NCI-H226 (cell line): ENCODE data around the gene MNAT1.
"Not testable (repeated sequence)": the region's sequence is repeated elsewhere in the genome, so short reads cannot be mapped to it uniquely, and the experiment has no call there.

Experiments used
- DNase-seq: peaks from one replicate; pipeline ENCODE4 v3.0.0-alpha.2; 2015

The MNAT1 gene

DNA sequence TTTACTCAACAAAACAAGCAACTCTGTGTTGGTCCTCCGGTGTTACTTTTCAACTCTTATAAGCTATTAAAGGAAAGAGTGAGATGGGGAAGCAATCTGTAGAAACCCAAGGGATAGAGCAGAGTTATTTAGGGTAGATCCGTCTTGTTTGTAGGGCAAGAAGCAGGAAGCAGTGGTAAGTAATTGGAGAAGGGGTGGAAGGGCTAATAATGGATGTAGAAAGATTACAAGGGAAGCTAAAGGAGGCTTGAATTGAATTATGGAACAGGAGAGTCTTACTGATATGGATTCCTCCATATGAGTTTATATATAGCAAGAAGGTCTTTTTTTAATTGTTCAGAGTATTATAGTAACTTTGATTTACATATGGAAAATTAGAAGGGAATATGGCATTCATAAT is 72.7 kb downstream of the MNAT1 start:
- DNase-seq, result no peak

GRCh38 chr14:60807971-60808370 is 73.4 kb downstream of the MNAT1 start:
- no peak for DNase-seq

GRCh38 chr14:60812987-60813386 is 78.4 kb downstream of the MNAT1 start:
- no peak for DNase-seq

DNA sequence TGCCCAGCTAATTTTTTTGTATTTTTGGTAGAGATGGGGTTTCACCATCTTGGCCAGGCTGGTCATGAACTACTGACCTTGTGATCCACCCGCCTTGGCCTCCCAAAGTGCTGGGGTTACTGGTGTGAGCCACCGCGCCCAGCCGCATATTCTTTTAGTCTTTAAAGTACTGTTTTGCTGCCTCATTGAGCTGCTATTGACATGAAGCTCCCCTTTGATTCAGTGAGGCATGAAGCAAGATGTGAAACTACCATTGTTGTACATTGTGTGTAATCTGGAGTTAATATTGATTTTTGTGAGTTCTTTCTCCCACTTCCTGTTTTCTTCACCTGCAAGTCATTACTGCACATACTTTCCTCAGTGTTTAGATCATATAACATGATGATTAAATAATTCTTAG is 80.8 kb downstream of the MNAT1 start:
- DNase-seq, result no peak

- DNase-seq, result no peak
Measured at GRCh38 chr14:60817113-60817512, 82.6 kb downstream of the MNAT1 start.

- DNase-seq, result no peak
Measured at GRCh38 chr14:60819575-60819974, 85.0 kb downstream of the MNAT1 start.

GRCh38 chr14:60838601-60839000 is 104.0 kb downstream of the MNAT1 start:
- no peak for DNase-seq

DNA sequence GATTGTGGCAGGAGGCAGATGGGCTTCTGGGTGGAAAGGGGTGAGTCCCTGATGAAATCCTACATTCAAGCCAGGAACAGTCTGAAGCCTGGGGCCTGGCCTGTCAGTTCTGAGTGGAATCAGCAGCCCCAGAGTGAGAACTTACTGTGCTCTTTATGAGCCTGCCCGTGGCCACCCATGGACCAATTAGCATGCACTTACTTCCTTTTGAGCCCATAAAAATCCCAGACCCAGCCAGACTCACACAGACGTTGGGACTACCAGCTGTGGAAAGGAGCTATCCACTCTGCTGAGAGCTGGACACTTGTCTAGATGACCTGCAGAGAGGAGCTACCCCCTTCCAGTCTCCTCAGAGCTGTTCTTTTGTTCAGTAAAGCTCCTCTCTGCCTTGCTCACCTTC is 104.5 kb downstream of the MNAT1 start:
- no peak for DNase-seq

DNA sequence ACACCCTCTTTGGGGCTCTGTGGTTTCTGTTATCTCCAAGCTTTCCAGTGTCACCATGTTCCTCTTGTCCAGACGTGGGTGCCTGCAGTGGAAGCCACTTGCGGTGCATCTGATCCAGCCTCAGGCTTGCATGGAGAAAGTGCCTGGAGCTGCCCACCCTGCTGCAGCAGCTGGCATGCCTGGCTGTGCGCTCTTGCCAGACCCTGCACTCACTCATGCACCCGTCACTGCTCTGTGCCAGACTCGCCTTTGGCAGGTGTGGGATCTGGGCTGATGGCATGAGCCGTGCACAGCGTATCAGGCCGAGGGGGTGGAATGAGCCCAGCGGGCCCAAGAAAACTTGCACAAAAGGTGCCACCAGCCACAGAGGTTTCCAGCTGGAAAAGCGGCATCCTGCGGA is 105.1 kb downstream of the MNAT1 start:
- DNase-seq, result no peak

DNA sequence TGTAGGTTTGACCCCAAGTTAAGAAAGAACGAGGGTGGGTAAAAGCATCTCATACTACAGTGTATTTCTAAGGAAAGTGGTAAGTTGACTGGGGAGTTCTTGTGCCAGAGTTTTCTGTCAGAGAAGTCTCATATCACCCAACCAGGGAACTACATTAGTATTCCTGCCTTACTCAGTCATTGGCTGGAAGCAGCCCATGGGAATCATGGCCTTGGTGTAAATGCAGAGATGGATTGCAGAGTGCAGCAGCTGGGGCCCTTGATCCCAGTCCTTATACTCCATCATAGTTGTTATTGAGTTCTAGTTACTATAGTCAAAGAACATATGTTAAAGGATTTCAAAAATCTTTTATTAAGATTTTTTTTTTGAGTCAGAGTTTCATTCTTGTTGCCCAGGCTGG is 105.8 kb downstream of the MNAT1 start:
- DNase-seq, result no peak

- DNase-seq, result no peak
Measured at GRCh38 chr14:60845523-60845922, 111.0 kb downstream of the MNAT1 start.

DNA sequence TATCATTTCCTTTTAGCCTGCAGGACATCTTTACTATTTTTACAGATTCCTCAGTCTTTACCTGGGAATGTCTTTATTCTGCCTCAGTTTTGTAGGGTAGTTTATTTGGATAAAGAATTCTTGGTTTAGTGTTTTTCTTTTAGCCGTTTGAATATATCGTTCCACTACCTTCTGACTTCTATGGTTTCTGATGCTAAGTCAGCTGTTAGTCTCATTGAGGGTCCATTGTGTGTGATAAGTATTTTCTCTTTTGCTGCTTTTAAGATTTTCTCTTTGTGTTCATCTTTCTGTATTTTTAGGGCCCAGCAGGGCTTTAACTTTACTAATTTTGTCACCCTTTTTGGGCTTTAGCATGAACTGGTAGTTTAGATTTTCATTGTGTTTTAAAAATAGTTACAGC is 113.5 kb downstream of the MNAT1 start:
- DNase-seq, result no peak

GRCh38 chr14:60851692-60852091 is 117.1 kb downstream of the MNAT1 start:
- DNase-seq, result not testable (repeated sequence)

- DNase-seq, result no peak
Measured at GRCh38 chr14:60856111-60856510, 121.5 kb downstream of the MNAT1 start.

- DNase-seq, result no peak
Measured at GRCh38 chr14:60859525-60859924, 125.0 kb downstream of the MNAT1 start.

- no peak for DNase-seq
Measured at GRCh38 chr14:60861545-60862140, 127.1 kb downstream of the MNAT1 start.

DNA sequence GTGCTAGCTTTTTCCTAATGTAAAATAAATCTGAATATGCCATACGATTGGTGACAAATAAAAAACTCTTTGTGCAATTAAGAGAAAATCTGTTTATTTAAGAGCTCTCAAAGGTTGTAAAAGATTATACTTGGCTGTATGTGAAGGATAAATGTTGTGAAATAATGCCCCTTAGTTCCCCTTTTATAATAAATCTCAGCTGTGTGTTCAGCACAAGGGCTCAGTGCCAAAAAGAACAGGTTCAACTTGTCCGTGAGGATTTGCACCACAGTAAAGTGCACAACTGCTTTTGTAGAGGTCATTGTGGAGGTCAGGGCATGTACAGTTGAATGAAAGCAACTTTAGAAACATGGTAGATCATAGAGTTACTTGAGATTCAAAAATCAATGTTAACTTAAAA is 127.7 kb downstream of the MNAT1 start:
- DNase-seq, result no peak

DNA sequence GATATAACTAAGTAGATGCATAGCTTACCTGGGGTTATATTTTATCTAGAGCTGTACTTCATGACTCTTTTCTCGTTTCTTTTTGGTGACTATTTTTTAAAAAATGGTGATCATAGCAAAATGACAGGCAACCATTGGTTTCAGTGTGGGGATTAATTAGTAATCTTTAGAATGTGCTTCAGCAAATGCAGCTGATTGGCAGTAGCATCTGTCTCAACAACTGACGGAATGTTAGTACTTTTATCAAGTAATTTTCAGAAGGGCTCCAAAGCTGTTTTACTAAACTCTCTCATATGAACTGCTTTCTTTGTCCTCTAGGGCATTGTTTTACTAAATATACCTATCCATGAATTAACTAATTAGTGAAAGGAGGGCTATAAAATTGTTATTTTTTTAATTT is 128.7 kb downstream of the MNAT1 start:
- DNase-seq, result no peak

- DNase-seq, result no peak
Measured at GRCh38 chr14:60865378-60866127, 131.0 kb downstream of the MNAT1 start.

- no peak for DNase-seq
Measured at GRCh38 chr14:60867503-60868172, 133.1 kb downstream of the MNAT1 start.

DNA sequence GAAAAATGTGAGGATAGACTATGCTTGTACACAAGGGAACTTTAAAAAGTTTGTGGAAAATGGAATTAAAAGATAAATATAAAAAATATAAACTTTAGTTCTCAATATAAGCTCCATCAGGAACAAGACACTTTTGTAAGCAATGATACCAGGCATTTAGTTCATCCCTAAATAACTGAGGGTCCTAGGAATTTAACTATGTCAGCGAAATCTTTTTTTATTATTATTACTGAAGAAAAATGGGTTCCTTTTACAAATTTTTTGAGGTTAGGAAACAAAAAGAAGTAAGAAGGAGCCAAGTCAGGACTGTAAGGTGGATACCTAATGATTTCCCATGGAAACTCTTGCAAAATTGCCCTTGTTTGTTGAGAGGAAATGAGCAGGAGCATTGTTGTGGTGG is 143.6 kb downstream of the MNAT1 start:
- no peak for DNase-seq

- DNase-seq, result no peak
Measured at GRCh38 chr14:60878536-60878935, 144.0 kb downstream of the MNAT1 start.

DNA sequence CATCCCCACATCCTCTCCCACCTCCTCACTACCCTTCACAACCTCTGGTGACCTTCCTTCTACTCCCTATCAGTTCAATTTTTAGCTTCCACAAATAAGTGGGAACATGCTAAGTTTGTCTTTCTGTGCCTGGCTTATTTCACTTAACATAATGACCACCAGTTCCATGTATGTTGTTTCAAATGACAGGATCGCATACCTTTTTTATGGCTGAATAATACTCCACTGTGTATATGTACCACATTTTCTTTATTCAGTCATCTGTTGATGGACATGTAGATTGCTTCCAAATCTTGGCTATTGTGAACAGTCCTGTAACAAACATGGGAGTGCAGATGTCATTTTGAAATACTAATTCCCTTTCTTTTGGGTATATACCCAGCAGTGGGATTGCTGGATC is 147.7 kb downstream of the MNAT1 start:
- no peak for DNase-seq

GRCh38 chr14:60884134-60884533 is 149.6 kb downstream of the MNAT1 start:
- no peak for DNase-seq
